ENCODE results near the gene OXSM. TPM values are rescaled to one million over a fixed set of nuclear protein-coding genes. Genes with fewer than 3 reads are reported as not detected.

OXSM gene
- total and polyA plus RNA-seq, 4 donors, result 8.6 to 21.8 (median 17.5) TPM

DNA sequence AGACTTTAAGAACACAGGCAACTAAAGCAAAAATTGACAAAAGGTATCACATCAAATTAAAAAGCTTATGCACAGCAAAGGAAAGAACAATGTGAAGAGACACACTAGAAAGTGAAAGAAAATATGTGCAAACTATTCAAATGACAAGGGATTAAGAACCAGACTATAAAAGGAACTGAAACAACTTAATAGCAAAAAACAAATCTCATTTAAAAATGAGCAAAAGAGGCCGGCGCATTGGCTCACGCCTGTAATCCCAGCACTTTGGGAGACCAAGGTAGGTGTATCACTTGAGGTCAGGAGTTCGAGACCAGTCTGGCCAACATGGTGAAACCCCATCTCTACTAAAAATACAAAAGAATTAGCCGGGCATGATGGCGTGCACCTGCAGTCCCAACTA is 21.0 kb upstream of the OXSM start:
- no peak overlapping the region for H3K9ac ChIP-seq (ENCODE audit: low read depth in 1 of 2, low read length in 2 of 2)
- 98% methylated on average over 6 of the region's 6 CpGs for WGBS

DNA sequence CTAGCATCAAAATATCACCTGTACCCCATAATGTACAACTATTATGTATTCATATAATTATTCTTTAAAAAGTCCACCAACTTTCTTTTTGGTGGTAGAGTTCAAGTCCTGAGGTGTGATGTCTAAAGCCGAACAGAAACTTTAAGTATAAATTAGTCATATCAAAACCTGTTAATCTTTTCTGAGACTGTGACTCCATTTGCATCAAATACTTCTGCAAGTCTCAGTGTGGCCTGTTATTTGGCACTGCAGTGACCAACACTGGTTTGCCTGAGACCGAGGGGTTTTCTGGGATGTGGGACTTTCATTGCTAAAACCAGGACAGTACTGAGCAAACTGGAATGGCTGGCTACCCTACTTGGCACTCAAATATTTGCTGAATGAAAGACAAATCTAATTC is 14.0 kb upstream of the OXSM start:
- 93% methylated on average over 2 of the region's 2 CpGs for WGBS

More for the DNA sequence above, 21.0 kb upstream of the OXSM start:
- Histone ChIP-seq H3K9me3 (ENCODE audit: control insufficient read depth in 4 of 4, low read length in 3 of 4) (no peaks in the 10 kb centered on the region), H3K4me3 (ENCODE audit: low read depth in 1 of 3, low read length in 3 of 3) (no peak overlapping the region), H3K4me1 (ENCODE audit: control insufficient read depth in 4 of 4, insufficient read depth in 4 of 4, low read length in 3 of 4) (no peaks in the 10 kb centered on the region), H3K27ac (ENCODE audit: low read depth in 1 of 2, low read length in 2 of 2) (no peak overlapping the region), H3K36me3 (ENCODE audit: control insufficient read depth in 4 of 4, insufficient read depth in 3 of 4, low read depth in 1 of 4, low read length in 3 of 4) (peaks cover 0 to 19% (median 5%) of the 10 kb centered on the region in 4 donors), H3K27me3 (ENCODE audit: control insufficient read depth in 4 of 4, insufficient read depth in 4 of 4, low read length in 3 of 4) (no peaks in the 10 kb centered on the region)
- no peak for DNase-seq (ENCODE audit: low spot score)
- TF ChIP-seq, protein P1, sequence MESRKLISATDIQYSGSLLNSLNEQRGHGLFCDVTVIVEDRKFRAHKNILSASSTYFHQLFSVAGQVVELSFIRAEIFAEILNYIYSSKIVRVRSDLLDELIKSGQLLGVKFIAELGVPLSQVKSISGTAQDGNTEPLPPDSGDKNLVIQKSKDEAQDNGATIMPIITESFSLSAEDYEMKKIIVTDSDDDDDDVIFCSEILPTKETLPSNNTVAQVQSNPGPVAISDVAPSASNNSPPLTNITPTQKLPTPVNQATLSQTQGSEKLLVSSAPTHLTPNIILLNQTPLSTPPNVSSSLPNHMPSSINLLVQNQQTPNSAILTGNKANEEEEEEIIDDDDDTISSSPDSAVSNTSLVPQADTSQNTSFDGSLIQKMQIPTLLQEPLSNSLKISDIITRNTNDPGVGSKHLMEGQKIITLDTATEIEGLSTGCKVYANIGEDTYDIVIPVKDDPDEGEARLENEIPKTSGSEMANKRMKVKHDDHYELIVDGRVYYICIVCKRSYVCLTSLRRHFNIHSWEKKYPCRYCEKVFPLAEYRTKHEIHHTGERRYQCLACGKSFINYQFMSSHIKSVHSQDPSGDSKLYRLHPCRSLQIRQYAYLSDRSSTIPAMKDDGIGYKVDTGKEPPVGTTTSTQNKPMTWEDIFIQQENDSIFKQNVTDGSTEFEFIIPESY (IDR thresholded peaks at IDR 0.05), result no peak
- TF ChIP-seq HNF4G (IDR thresholded peaks at IDR 0.05) (no peak), EGR1 (IDR thresholded peaks at IDR 0.05; ENCODE audit: low read depth in 2 of 2) (no peak), HNF4A (conservative IDR thresholded peaks at IDR 0.05) (no peak), TAF1 (conservative IDR thresholded peaks at IDR 0.05) (no peak), YY1 (IDR thresholded peaks at IDR 0.05) (no peak), FOXA2 (IDR thresholded peaks at IDR 0.05) (no peak), RXRA (IDR thresholded peaks at IDR 0.05) (no peak), JUND (IDR thresholded peaks at IDR 0.05) (no peak), RAD21 (IDR thresholded peaks at IDR 0.05) (no peak)
- TF ChIP-seq, protein P2, sequence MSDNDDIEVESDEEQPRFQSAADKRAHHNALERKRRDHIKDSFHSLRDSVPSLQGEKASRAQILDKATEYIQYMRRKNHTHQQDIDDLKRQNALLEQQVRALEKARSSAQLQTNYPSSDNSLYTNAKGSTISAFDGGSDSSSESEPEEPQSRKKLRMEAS (IDR thresholded peaks at IDR 0.05), result no peak
- TF ChIP-seq, protein P3, sequence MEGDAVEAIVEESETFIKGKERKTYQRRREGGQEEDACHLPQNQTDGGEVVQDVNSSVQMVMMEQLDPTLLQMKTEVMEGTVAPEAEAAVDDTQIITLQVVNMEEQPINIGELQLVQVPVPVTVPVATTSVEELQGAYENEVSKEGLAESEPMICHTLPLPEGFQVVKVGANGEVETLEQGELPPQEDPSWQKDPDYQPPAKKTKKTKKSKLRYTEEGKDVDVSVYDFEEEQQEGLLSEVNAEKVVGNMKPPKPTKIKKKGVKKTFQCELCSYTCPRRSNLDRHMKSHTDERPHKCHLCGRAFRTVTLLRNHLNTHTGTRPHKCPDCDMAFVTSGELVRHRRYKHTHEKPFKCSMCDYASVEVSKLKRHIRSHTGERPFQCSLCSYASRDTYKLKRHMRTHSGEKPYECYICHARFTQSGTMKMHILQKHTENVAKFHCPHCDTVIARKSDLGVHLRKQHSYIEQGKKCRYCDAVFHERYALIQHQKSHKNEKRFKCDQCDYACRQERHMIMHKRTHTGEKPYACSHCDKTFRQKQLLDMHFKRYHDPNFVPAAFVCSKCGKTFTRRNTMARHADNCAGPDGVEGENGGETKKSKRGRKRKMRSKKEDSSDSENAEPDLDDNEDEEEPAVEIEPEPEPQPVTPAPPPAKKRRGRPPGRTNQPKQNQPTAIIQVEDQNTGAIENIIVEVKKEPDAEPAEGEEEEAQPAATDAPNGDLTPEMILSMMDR (IDR thresholded peaks at IDR 0.05; ENCODE audit: low read depth, low read length, missing input control), result no peak
- TF ChIP-seq, protein P4, sequence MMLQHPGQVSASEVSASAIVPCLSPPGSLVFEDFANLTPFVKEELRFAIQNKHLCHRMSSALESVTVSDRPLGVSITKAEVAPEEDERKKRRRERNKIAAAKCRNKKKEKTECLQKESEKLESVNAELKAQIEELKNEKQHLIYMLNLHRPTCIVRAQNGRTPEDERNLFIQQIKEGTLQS (IDR thresholded peaks at IDR 0.05), result no peak
- TF ChIP-seq, protein P5, sequence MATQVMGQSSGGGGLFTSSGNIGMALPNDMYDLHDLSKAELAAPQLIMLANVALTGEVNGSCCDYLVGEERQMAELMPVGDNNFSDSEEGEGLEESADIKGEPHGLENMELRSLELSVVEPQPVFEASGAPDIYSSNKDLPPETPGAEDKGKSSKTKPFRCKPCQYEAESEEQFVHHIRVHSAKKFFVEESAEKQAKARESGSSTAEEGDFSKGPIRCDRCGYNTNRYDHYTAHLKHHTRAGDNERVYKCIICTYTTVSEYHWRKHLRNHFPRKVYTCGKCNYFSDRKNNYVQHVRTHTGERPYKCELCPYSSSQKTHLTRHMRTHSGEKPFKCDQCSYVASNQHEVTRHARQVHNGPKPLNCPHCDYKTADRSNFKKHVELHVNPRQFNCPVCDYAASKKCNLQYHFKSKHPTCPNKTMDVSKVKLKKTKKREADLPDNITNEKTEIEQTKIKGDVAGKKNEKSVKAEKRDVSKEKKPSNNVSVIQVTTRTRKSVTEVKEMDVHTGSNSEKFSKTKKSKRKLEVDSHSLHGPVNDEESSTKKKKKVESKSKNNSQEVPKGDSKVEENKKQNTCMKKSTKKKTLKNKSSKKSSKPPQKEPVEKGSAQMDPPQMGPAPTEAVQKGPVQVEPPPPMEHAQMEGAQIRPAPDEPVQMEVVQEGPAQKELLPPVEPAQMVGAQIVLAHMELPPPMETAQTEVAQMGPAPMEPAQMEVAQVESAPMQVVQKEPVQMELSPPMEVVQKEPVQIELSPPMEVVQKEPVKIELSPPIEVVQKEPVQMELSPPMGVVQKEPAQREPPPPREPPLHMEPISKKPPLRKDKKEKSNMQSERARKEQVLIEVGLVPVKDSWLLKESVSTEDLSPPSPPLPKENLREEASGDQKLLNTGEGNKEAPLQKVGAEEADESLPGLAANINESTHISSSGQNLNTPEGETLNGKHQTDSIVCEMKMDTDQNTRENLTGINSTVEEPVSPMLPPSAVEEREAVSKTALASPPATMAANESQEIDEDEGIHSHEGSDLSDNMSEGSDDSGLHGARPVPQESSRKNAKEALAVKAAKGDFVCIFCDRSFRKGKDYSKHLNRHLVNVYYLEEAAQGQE (IDR thresholded peaks at IDR 0.05), result no peak

More for the DNA sequence above, 14.0 kb upstream of the OXSM start:
- no peak overlapping the region for H3K4me3 ChIP-seq (ENCODE audit: low read depth in 1 of 3, low read length in 3 of 3)
- H3K9me3 ChIP-seq (ENCODE audit: control insufficient read depth in 4 of 4, low read length in 3 of 4), result no peaks in the 10 kb centered on the region
- TF ChIP-seq, protein P1 (IDR thresholded peaks at IDR 0.05), result no peak
- TF ChIP-seq, protein P3 (IDR thresholded peaks at IDR 0.05; ENCODE audit: low read depth, low read length, missing input control), result no peak
- TF ChIP-seq RAD21 (IDR thresholded peaks at IDR 0.05), result no peak
- H3K9ac ChIP-seq (ENCODE audit: low read depth in 1 of 2, low read length in 2 of 2), result no peak overlapping the region
- H3K27me3 ChIP-seq (ENCODE audit: control insufficient read depth in 4 of 4, insufficient read depth in 4 of 4, low read length in 3 of 4), result no peaks in the 10 kb centered on the region
- H3K36me3 ChIP-seq (ENCODE audit: control insufficient read depth in 4 of 4, insufficient read depth in 3 of 4, low read depth in 1 of 4, low read length in 3 of 4), result peaks cover 11 to 38% (median 27%) of the 10 kb centered on the region in 4 donors
- no peak for DNase-seq (ENCODE audit: low spot score)
- H3K27ac ChIP-seq (ENCODE audit: low read depth in 1 of 2, low read length in 2 of 2), result no peak overlapping the region
- H3K4me1 ChIP-seq (ENCODE audit: control insufficient read depth in 4 of 4, insufficient read depth in 4 of 4, low read length in 3 of 4), result peaks cover 0 to 2% (median 0%) of the 10 kb centered on the region in 4 donors
